GM13976 (cell line): Measurements from ENCODE around the gene TPRA1.

Experiments
- DNase-seq: peaks from one replicate; pipeline ENCODE4 v3.0.0; 2012; ENCODE audit warnings: low spot score
- in situ Hi-C: fragments of 300-500 bp; cut with MboI; formaldehyde crosslinking; loops from one replicate; pipeline ENCODE4 v1.12.0; 2022; ENCODE audit warnings: low sequenced_read_pairs, mixed read lengths, inconsistent platforms; ENCODE audit not compliant: unreplicated experiment
- TF ChIP-seq, protein P1 (sequence below): IDR thresholded peaks from 2 replicates; pipeline ENCODE4 v1.5.1; 2012; ENCODE audit warnings: borderline replicate concordance, mild to moderate bottlenecking; ENCODE audit not compliant: insufficient read depth; ENCODE audit errors: extremely low read depth, missing control alignments, control extremely low read depth

Gene TPRA1

GRCh38 chr3:127569160-127569559, 21.4 kb downstream of the TPRA1 start:
- in situ Hi-C loops, result no loop called here
- TF ChIP-seq, protein P1, sequence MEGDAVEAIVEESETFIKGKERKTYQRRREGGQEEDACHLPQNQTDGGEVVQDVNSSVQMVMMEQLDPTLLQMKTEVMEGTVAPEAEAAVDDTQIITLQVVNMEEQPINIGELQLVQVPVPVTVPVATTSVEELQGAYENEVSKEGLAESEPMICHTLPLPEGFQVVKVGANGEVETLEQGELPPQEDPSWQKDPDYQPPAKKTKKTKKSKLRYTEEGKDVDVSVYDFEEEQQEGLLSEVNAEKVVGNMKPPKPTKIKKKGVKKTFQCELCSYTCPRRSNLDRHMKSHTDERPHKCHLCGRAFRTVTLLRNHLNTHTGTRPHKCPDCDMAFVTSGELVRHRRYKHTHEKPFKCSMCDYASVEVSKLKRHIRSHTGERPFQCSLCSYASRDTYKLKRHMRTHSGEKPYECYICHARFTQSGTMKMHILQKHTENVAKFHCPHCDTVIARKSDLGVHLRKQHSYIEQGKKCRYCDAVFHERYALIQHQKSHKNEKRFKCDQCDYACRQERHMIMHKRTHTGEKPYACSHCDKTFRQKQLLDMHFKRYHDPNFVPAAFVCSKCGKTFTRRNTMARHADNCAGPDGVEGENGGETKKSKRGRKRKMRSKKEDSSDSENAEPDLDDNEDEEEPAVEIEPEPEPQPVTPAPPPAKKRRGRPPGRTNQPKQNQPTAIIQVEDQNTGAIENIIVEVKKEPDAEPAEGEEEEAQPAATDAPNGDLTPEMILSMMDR, result no peak
- DNase-seq, result no peak

GRCh38 chr3:127568586-127568985, 21.9 kb downstream of the TPRA1 start:
- TF ChIP-seq, protein P1, result no peak
- in situ Hi-C loops, result no loop called here
- DNase-seq, result no peak

GRCh38 chr3:127566833-127567232, 23.7 kb downstream of the TPRA1 start:
- in situ Hi-C loops, result no loop called here
- TF ChIP-seq, protein P1, result no peak
- DNase-seq, result no peak

DNA sequence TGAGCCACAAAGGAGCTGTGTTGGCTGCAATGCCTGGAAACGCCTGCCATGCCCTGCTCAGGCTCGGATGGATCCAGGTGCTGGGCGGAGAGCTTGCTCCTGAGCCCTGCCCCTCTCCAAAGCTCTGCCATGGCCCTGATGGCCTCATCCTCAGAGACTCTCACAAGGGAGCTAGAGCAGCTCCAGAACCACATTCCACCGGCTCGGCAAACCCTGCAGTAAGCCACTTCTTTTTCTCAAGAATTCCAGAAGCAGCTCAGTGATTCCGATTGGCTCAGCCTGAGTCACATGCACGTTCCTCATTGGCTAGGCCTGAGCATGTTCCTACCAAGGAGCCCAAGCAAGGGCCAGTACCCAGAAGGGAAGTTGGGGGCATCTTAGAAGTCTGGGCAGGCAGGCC, 24.8 kb downstream of the TPRA1 start:
- no peak for DNase-seq
- in situ Hi-C loops, result no loop called here
- TF ChIP-seq, protein P1, result no peak

- TF ChIP-seq, protein P1, result no peak
- no peak for DNase-seq
- in situ Hi-C loops, result no loop called here
Measured at GRCh38 chr3:127560051-127560787, 30.3 kb downstream of the TPRA1 start.

DNA sequence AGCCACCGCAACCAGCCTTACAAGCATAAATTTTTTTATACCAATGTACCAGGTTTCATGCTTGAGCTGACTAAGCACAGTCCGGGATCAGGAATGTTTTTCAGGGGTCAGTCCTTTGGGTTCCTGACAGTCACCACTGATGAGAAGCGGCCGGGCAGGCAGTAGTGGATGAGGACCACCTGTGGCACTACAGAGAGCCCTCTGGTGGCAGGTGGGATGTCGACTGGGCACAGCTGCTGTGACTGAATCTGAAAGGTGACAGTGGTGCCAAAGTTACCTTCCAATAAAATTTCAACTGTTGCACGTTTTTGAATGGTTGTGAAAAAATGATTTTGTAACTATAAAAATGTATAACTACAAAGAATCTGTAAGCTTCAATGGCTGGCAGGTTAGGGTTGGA, 34.0 kb downstream of the TPRA1 start:
- no peak for DNase-seq
- TF ChIP-seq, protein P1, result no peak
- in situ Hi-C loops, result no loop called here
